ENCODE data around the gene RARA. TPM values are rescaled to one million over a fixed set of nuclear protein-coding genes. Genes with fewer than 3 reads are reported as not detected.

The RARA gene
- total RNA-seq, 1 experiment from 2014 or later = 21.8 TPM

- ChIA-PET CTCF (no interaction called here), POLR2A (ENCODE audit: unreplicated experiment) (interaction anchor here (0.6 kb wide), 1 partner anchor 1216 kb away, joined by 4 read pairs; no protein-coding TSS in a partner anchor)
- Histone ChIP-seq H3F3A (ENCODE audit: insufficient read depth, low read depth) (peaks cover 59% of the 10 kb centered on the region), H3K27ac (no peak overlapping the region), H3K79me2 (ENCODE audit: low read depth) (peaks cover 8% of the 10 kb centered on the region), H3K36me3 (ENCODE audit: low read depth) (no peaks in the 10 kb centered on the region), H3K4me3 (no peak overlapping the region), H2AFZ (no peak overlapping the region), H3K9me3 (ENCODE audit: insufficient read depth, low read depth) (no peaks in the 10 kb centered on the region), H3K27me3 (ENCODE audit: insufficient read depth, low read depth) (no peaks in the 10 kb centered on the region), H3K9me2 (ENCODE audit: insufficient read depth) (no peaks in the 10 kb centered on the region), H3K4me2 (peak overlapping the region; percentile 89), H3K4me1 (replicated peaks; ENCODE audit: insufficient read depth) (peaks cover 84% of the 10 kb centered on the region), H4K20me1 (ENCODE audit: insufficient read depth) (no peaks in the 10 kb centered on the region)
- intact Hi-C loops (cut with micrococcal nuclease; ENCODE audit: unreplicated experiment) = loop anchor here (5.0 to 10.0 kb wide), 2 partner anchors 103 to 289 kb away; partner anchors contain the start of gene TOP2A
- TF ChIP-seq CTCF (conservative IDR thresholded peaks at IDR 0.05) (no peak), EZH2 (IDR thresholded peaks at IDR 0.05; ENCODE audit: low read depth) (no peak)
- DNase-seq = no peak
- no TSS peak for BruUV-seq (replicated peaks)
Measured at GRCh38 chr17:40313668-40314583, 4.9 kb downstream of the RARA start.

- no peak overlapping the region for H3K27ac ChIP-seq
Measured at GRCh38 chr17:40314584-40314956, 5.6 kb downstream of the RARA start.

More at GRCh38 chr17:40314584-40314956, 5.6 kb downstream of the RARA start:
- no peaks in the 10 kb centered on the region for H3K9me2 ChIP-seq (ENCODE audit: insufficient read depth)
- no peaks in the 10 kb centered on the region for H3K36me3 ChIP-seq (ENCODE audit: low read depth)
- no peak overlapping the region for H2AFZ ChIP-seq
- no peaks in the 10 kb centered on the region; the same call in 1 of the 2 replicates for H4K20me1 ChIP-seq (ENCODE audit: insufficient read depth)
- POLR2A ChIA-PET (ENCODE audit: unreplicated experiment) = interaction anchor here (0.6 kb wide), 1 partner anchor 1216 kb away, joined by 4 read pairs; no protein-coding TSS in a partner anchor
- H3K27me3 ChIP-seq (ENCODE audit: insufficient read depth, low read depth) = no peaks in the 10 kb centered on the region
- no TSS peak for BruUV-seq (replicated peaks)
- H3F3A ChIP-seq (ENCODE audit: insufficient read depth, low read depth) = peaks cover 57% of the 10 kb centered on the region
- CTCF ChIA-PET = no interaction called here
- H3K4me2 ChIP-seq = peak overlapping the region; percentile 89
- no peak for TF ChIP-seq EZH2 (IDR thresholded peaks at IDR 0.05; ENCODE audit: low read depth)
- no peak for TF ChIP-seq CTCF (conservative IDR thresholded peaks at IDR 0.05)
- no peaks in the 10 kb centered on the region for H3K9me3 ChIP-seq (ENCODE audit: insufficient read depth, low read depth)
- peaks cover 88% of the 10 kb centered on the region for H3K4me1 ChIP-seq (replicated peaks; ENCODE audit: insufficient read depth)
- peak; percentile 95 for DNase-seq
- no peak overlapping the region for H3K4me3 ChIP-seq
- intact Hi-C loops (cut with micrococcal nuclease; ENCODE audit: unreplicated experiment) = loop anchor here (5.0 to 10.0 kb wide), 2 partner anchors 103 to 290 kb away; partner anchors contain the start of gene TOP2A
- peaks cover 15% of the 10 kb centered on the region for H3K79me2 ChIP-seq (ENCODE audit: low read depth)

All from PC-9 (cell line).